Loucy (cell line): ENCODE measurements around the gene CEP290.

Experiments used
- EZH2phosphoT487 ChIP-seq: fragments of 200-600 bp; IDR thresholded peaks from 2 replicates; pipeline ENCODE4 v1.6.1; 2018; ENCODE audit warnings: antibody characterized with exemption, mild to moderate bottlenecking, moderate library complexity, borderline replicate concordance
- TF ChIP-seq, protein P1 (sequence below): fragments of 200-600 bp; sonication (generic); conservative IDR thresholded peaks from 2 replicates; pipeline ENCODE4 v1.5.1; 2014; ENCODE audit warnings: mild to moderate bottlenecking, antibody characterized with exemption, low read length

DNA sequence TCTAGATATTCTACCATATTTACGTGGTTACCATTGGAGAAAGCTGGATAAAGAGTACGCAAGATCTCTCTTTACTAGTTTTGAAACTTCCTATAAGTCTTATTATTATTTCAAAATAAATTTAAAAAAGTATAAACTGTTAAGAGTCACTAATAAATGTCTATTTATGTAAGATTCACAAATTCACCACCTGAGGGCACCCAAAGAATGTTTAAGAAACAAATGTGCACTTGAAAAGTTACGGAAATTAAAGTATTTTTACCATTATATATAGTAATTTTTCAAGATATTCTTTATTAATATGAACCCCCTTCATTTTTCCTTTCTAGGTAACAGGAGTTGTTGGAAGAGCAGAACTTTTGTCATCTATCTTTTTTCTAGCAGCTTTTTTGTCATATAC lies 12.1 kb upstream of the CEP290 start:
- TF ChIP-seq, protein P1, sequence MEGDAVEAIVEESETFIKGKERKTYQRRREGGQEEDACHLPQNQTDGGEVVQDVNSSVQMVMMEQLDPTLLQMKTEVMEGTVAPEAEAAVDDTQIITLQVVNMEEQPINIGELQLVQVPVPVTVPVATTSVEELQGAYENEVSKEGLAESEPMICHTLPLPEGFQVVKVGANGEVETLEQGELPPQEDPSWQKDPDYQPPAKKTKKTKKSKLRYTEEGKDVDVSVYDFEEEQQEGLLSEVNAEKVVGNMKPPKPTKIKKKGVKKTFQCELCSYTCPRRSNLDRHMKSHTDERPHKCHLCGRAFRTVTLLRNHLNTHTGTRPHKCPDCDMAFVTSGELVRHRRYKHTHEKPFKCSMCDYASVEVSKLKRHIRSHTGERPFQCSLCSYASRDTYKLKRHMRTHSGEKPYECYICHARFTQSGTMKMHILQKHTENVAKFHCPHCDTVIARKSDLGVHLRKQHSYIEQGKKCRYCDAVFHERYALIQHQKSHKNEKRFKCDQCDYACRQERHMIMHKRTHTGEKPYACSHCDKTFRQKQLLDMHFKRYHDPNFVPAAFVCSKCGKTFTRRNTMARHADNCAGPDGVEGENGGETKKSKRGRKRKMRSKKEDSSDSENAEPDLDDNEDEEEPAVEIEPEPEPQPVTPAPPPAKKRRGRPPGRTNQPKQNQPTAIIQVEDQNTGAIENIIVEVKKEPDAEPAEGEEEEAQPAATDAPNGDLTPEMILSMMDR, result peak; percentile 47
- TF ChIP-seq EZH2phosphoT487, result no peak
